Measurements from ENCODE around the gene FN1.

FN1 gene

DNA sequence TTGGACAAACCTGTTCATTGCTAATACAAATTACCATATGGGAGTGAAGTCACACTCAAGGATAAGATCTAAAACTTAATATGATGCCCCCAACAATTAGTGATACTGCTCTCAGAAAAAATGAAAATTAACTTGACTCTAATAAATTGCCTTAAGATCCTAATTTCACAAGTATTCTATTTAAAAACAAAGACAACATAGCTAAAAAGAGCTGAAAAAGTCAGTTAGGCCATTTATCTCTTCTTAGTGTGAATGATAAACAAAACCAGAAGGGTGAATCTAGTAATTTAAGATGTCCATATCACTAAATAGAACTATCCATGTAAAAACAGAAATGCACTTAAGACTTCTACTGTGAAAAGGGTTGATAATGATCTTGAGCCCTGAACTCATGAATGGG, 53.4 kb downstream of the FN1 start:
- no peak for DNase-seq (ENCODE audit: low spot score)

GRCh38 chr2:215382011-215382410, 53.9 kb downstream of the FN1 start:
- no peak for DNase-seq (ENCODE audit: low spot score)

DNA sequence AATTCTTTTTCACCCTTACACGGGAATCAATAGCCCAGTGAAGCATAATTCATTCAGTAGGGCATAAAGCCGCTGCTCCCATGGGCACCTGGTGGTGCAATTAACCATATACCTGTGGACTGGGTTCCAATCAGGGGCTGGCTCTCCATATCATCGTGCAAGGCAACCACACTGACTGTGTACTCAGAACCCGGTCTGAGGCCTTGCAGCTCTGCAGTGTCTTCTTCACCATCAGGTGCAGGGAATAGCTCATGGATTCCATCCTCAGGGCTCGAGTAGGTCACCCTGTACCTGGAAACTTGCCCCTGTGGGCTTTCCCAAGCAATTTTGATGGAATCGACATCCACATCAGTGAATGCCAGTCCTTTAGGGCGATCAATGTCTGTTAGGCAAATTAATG, 55.2 kb downstream of the FN1 start:
- DNase-seq (ENCODE audit: low spot score) = no peak

- no peak for DNase-seq (ENCODE audit: low spot score)
Measured at GRCh38 chr2:215379948-215380347, 55.9 kb downstream of the FN1 start.

DNA sequence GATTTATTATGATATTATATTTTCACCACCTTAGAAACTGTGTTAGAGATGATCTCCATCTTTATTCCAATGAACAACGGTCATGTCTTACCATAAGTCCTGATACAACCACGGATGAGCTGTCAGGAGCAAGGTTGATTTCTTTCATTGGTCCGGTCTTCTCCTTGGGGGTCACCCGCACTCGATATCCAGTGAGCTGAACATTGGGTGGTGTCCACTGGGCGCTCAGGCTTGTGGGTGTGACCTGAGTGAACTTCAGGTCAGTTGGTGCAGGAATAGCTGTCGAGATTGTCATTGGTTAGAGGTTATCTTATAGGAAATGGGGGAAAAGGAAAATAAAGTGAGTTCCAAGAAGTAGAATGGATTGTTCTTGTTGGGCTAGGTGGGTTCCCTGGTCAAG, 56.8 kb downstream of the FN1 start:
- no peak for DNase-seq (ENCODE audit: low spot score)

DNA sequence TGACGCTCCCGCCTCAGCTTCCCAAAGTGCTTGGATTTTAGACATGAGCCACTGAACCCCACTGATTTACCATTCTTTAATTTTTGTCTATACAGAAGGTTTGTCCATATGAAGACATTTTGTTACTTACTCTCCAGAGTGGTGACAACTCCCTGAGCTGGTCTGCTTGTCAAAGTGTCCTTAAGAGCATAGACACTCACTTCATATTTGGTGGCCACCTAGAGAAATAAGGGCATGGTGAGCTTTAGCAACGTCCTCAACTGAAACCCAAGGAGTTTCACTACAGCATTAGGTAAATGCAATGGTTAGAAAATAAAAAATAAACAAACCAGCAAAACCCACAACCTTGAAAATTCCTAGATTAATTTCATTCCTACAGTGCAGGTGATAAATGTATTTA, 57.8 kb downstream of the FN1 start:
- DNase-seq (ENCODE audit: low spot score) = no peak

- DNase-seq (ENCODE audit: low spot score) = no peak
Measured at GRCh38 chr2:215377283-215377682, 58.6 kb downstream of the FN1 start.

DNA sequence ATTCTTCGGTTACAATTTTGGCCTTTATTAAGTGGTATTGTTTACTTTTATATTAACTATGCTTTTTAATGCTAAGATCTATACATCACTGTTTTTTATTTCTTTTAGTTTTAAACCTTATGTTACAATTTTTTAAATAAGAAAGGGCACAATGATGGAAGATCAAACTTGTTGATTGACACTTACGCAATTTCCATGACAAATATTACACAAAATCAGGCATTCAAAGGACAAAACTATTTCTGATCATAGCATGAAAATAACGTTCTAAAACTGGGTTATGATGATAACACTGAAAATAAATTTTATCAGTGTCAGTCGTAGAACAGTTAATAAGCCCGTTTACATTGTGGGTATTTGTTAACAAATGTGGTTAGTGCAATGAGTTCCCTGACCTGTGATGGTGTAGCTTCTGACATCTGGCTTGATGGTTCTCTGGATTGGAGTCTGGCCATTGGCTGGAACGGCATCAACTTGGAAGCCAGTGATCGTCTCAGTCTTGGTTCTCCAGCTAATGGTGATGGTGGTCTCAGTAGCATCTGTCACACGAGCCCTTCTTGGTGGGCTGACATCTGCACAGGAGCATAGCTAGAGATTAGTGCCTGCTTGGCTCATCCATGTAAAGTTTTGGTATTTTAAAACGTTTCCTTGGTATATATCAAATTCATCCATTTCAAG, 59.6 kb downstream of the FN1 start:
- DNase-seq (ENCODE audit: low spot score) = no peak

GRCh38 chr2:215375467-215375830, 60.4 kb downstream of the FN1 start:
- DNase-seq (ENCODE audit: low spot score) = no peak

- DNase-seq (ENCODE audit: low spot score) = no peak
Measured at GRCh38 chr2:215374642-215375466, 61.0 kb downstream of the FN1 start.

DNA sequence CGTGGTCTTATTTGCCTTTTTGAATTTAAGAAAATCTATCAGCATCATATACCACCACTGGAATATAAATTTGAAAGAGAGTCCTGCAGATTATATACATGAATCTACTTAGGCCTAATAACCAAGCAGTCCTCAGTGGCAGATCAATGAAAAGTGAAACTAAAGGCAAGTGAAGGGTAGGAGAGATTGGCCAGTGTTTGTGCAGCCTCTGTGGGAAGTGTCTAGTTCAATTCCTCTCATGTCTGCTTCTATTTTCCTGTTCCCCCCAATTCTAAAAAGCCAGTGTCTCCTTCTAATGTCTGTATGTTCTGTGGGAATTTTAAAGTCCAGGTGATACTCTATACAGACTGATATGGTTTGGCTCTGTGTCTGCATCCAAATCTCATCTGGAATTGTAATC, 61.9 kb downstream of the FN1 start:
- no peak for DNase-seq (ENCODE audit: low spot score)

DNA sequence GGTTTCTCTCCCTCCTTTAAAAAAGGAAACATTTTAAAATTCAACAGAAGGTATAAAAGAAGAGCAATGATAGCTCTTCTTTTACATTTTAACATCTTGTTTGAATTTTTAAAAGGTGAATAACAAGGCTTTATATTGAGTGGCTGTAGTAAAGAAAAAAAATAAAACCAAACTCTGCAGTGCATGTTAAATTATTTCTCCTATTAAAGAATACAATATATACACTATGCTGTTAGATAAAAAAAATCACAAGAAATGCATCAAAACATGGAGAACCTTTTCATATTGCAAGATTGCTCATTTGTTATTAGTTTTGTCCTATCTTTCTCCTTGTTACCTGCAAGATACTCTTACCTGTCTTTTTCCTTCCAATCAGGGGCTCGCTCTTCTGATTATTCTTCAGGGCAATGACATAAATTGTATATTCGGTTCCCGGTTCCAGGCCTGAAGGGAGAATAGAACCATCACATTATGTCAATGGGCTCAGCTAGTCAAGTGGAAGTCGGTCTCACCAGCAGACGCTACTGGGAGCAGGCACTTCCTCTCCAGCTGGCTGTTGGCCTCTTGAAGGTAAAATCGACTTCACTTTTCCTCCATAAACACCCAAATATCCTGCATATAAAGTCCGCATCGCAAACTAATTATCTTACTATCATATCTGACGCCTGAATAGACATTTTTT, 62.8 kb downstream of the FN1 start:
- no peak for DNase-seq (ENCODE audit: low spot score)

DNA sequence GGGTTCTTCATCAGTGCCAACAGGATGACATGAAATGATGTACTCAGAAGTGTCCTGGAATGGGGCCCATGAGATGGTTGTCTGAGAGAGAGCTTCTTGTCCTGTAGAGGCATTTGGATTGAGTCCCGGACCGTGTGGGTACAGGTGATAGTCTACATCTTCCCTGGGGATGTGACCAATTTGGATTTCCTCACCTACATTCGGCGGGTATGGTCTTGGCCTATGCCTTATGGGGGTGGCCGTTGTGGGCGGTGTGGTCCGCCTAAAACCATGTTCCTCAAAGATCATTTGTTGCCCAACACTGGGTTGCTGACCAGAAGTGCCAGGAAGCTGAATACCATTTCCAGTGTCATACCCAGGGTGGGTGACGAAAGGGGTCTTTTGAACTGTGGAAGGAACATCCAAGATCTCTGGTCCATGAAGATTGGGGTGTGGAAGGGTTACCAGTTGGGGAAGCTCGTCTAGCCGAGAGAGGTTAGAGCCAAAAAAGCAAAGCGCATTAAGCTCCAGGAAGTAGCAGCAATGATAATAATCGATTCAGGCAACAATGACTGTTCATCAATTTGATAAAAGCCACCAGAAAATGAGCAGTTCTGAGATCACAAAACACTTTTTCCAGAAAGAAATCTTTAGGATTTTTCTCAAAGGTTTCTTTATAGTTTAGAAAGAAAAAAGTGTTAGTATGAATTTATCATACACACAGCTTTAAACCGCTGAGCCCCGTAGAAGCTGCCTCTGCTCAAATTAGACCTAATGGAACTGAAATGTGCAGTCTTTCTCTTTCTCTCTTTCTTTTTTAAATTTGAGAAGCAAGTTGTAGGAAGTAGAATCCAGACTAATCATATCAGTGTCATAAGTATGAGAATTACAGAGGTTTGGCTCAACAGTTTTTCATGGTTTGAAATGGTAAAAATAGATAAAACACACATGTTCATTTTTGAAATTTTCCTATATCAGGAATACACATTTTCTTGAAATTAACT, 63.7 kb downstream of the FN1 start:
- no peak for DNase-seq (ENCODE audit: low spot score)

DNA sequence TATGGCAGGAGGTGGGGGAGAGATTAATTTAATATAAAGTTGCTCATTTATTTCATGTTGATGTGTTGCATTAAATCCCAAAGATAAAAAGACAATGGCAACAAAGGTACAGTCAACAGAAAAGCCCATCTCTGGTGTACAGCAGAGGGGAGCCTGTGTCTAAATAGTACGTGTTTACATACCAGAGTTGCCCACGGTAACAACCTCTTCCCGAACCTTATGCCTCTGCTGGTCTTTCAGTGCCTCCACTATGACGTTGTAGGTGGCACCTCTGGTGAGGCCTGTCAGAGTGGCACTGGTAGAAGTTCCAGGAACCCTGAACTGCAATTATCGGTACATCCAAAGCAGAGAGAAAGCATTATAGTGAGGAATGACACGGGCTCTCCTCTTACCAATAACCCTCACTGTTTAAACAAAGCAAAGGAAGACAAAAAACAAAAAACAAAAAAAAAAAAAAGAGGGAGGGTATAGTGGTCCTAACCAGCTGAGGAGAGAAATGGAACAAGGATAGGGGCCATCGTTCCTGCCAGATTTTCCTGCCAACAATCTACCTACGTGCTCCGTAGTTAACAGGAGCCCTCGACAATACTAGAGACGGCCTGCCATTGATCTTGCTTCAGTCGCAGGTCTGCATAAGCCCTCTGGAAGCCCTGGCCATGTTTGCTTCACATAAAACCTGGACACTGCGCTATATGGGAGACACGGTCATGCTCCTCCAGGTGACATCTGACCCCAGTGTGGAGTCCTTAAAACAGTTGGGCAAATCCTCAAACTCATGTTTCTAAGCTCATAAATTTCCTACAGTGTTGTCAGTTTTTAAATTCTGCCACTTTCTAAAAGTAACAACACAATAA, 65.5 kb downstream of the FN1 start:
- DNase-seq (ENCODE audit: low spot score) = no peak

DNA sequence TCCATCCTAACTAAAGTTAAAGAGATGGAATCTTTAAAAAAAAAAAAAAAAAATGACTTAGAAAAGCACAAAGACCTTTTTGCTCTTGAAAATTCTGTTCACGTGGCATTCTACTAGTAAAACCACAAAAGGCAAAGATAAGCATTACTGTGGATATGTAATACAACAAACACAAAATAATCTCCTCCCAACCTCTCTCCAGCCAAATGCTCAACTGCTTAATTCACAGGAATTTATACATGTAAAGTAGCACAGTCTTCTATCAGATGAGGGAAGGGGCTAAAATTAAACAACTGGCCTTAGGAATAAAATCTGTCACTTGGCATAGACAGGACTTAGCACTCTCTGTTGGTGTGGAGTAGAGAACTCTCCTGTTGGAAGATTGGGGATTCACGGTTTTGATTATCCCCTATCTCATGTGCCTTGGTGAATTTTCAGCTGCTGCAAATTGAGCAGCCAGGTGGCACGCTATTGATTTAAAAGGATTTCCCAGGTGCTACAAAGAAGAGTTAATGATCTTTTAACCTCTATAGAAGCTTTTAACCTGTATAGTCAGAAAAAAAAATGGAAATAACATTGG, 66.6 kb downstream of the FN1 start:
- no peak for DNase-seq (ENCODE audit: low spot score)

DNA sequence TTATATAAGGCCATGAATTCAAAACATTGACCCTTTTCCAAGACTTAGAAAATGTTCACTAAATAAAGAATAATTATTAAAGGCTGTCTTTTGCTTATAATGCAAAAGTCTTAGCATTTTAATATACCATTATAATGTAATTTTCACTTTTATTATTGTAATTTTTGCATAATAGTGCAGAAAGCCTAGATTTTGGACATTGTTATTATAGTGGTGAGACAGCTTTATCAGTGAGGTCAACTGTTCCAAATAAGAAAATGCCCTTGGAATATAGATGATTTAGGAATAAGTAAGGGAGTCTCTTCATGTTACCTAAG, 67.4 kb downstream of the FN1 start:
- no peak for DNase-seq (ENCODE audit: low spot score)

GRCh38 chr2:215367662-215368492, 68.0 kb downstream of the FN1 start:
- no peak for DNase-seq (ENCODE audit: low spot score)

DNA sequence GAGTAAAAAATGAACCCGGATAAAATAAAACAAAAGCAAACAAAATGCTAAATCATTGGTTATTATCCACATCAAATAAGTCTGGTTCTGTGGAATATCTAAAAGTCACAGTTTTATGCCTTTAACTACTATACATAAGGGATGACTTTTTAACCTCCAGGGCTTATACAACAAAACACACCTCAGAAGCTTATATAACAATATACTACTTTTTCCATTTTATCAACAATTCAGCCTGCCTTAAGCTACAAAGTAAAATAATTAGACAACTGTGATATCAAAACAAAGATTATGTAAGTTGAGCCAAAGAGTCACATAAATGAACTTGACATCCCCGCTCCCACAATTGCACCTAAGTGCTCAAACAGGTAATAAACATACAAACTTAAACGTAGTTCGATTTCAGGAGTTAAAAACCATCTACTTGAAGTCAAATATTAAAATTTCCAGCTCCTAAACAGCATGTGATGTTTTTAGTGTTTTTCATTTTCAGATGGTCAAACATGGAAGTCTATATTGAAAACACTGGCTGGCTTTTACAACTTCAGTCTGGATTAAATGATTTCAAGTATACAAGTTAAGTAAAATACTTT, 69.3 kb downstream of the FN1 start:
- DNase-seq (ENCODE audit: low spot score) = no peak

- DNase-seq (ENCODE audit: low spot score) = no peak
Measured at GRCh38 chr2:215365184-215365658, 70.6 kb downstream of the FN1 start.

Measured in HuH-7 (cell line).